Activated T-helper 1 cell treated with Interleukin-2 at 50 U/mL for 16 hours (primary cell): ENCODE measurements around the gene GABRR2.

Experiments used
- DNase-seq: peaks from one replicate; pipeline ENCODE4 v3.0.0-alpha.2; 2020; ENCODE audit warnings: low read depth

The GABRR2 gene

GRCh38 chr6:89315249-89315885, at the start of gene GABRR2:
Gene GABRR2 (minus strand): TSS chr6:89315299. CDS start chr6:89315165, 134 bp downstream.
- DNase-seq = no peak

- no peak for DNase-seq
Observed at GRCh38 chr6:89364586-89364985, 49.5 kb upstream of the GABRR2 start.

- DNase-seq = no peak
Observed at GRCh38 chr6:89361171-89361570, 46.1 kb upstream of the GABRR2 start.

- no peak for DNase-seq
Observed at GRCh38 chr6:89360415-89360999, 45.4 kb upstream of the GABRR2 start.

GRCh38 chr6:89359561-89359960, 44.5 kb upstream of the GABRR2 start:
- no peak for DNase-seq

GRCh38 chr6:89357390-89357789, 42.3 kb upstream of the GABRR2 start:
- DNase-seq = no peak

GRCh38 chr6:89356642-89357170, 41.6 kb upstream of the GABRR2 start:
- DNase-seq = no peak

- DNase-seq = no peak
Observed at GRCh38 chr6:89355511-89356194, 40.6 kb upstream of the GABRR2 start.

GRCh38 chr6:89353702-89354392, 38.7 kb upstream of the GABRR2 start:
- DNase-seq = no peak

GRCh38 chr6:89353118-89353556, 38.0 kb upstream of the GABRR2 start:
- no peak for DNase-seq

- DNase-seq = peak; percentile 63
Observed at GRCh38 chr6:89352278-89353117, 37.4 kb upstream of the GABRR2 start, which contains the start of gene UBE2J1. Gene UBE2J1 (minus strand): TSS chr6:89352722. CDS start chr6:89352569, 153 bp downstream.

GRCh38 chr6:89351671-89352277, 36.7 kb upstream of the GABRR2 start:
- no peak for DNase-seq

GRCh38 chr6:89350281-89350966, 35.3 kb upstream of the GABRR2 start:
- no peak for DNase-seq

- DNase-seq = no peak
Observed at GRCh38 chr6:89348372-89348771, 33.3 kb upstream of the GABRR2 start.

- no peak for DNase-seq
Observed at GRCh38 chr6:89347825-89348224, 32.7 kb upstream of the GABRR2 start.

GRCh38 chr6:89346433-89346832, 31.3 kb upstream of the GABRR2 start:
- no peak for DNase-seq

- no peak for DNase-seq
Observed at GRCh38 chr6:89339565-89339964, 24.5 kb upstream of the GABRR2 start.

- no peak for DNase-seq
Observed at GRCh38 chr6:89335164-89335563, 20.1 kb upstream of the GABRR2 start.

- no peak for DNase-seq
Observed at GRCh38 chr6:89330910-89331309, 15.8 kb upstream of the GABRR2 start.

- DNase-seq = no peak
Observed at GRCh38 chr6:89328976-89329375, 13.9 kb upstream of the GABRR2 start.
